Measurements from ENCODE around the gene RIPK3. TPM values are rescaled to one million over a fixed set of nuclear protein-coding genes. Genes with fewer than 3 reads are reported as not detected.

The RIPK3 gene
- total and polyA plus RNA-seq, 9 donors: 0.61 to 3.2 (median 1.5) TPM

DNA sequence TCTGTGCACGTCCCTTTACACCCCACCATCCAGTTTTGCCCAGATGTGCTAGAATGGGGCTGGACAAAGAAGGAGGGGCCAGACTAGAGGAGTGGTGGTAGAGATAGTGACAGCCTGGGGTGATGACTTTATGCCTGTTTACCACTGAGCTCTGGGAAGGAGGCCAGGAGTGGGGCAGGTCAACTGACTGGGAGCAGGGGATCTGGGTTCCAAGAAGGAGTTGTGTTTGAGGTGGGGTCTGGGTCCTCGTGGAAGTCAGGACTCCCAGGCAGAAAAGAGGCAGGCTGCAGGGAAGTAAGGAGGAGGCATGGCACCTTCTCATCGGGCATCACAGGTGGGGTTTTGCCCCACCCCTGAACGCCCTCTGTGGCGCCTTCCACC lies 29.5 kb downstream of the RIPK3 start:
- WGBS, 3 donors: 19 to 28% (median 20%) methylated on average over 5 of the region's 5 CpGs
- H3K27ac ChIP-seq: peak overlapping the region in 1 of 2 donors; percentile 85
- H3K27me3 ChIP-seq: no peaks in the 10 kb centered on the region
- intact Hi-C loops (cut with DNase I): loop anchor here in 1 of 4 donors (5.0 kb wide), 1 partner anchor 68 kb away; the partner anchor contains the start of gene TINF2
- peak overlapping the region; percentile 40 for H3K4me3 ChIP-seq
- H3K9me3 ChIP-seq: no peaks in the 10 kb centered on the region
- no peaks in the 10 kb centered on the region for H3K36me3 ChIP-seq
- DNase-seq: peak in 2 of 5 donors; percentile 55 to 68
- peaks cover 12% of the 10 kb centered on the region for H3K4me1 ChIP-seq (ENCODE audit: insufficient read depth)
- TF ChIP-seq CTCF (IDR thresholded peaks at IDR 0.05) (no peak), EP300 (IDR thresholded peaks at IDR 0.05) (no peak), POLR2A (IDR thresholded peaks at IDR 0.05) (no peak)

- Histone ChIP-seq H3K27me3 (no peaks in the 10 kb centered on the region), H3K4me3 (peak within 1 kb of the TSS; percentile 40), H3K4me1 (ENCODE audit: insufficient read depth) (peaks cover 12% of the 10 kb centered on the region), H3K9me3 (no peaks in the 10 kb centered on the region), H3K36me3 (no peaks in the 10 kb centered on the region), H3K27ac (peak within 1 kb of the TSS; percentile 9 to 85)
- no peak for TF ChIP-seq EP300 (IDR thresholded peaks at IDR 0.05)
- TF ChIP-seq POLR2A (IDR thresholded peaks at IDR 0.05): no peak
- TF ChIP-seq CTCF (IDR thresholded peaks at IDR 0.05): no peak
- DNase-seq: no peak
- intact Hi-C loops (cut with DNase I): loop anchor here in 2 of 4 donors (5.0 kb wide), 1 partner anchor 67 kb away; the partner anchor contains the start of gene TINF2 (in 2 of the 2)
- WGBS, 3 donors: 69 to 71% (median 70%) methylated on average over 5 of the region's 5 CpGs
Observed at GRCh38 chr14:24309538-24310264, 30.1 kb downstream of the RIPK3 start, which contains the start of gene LTB4R2. LTB4R2 (plus strand) TSS chr14:24310140; CDS start chr14:24310665, 525 bp downstream.

- Histone ChIP-seq H3K9me3 (no peaks in the 10 kb centered on the region), H3K36me3 (no peaks in the 10 kb centered on the region), H3K27me3 (no peaks in the 10 kb centered on the region), H3K27ac (no peak overlapping the region), H3K4me3 (no peak overlapping the region), H3K4me1 (ENCODE audit: insufficient read depth) (peaks cover 12% of the 10 kb centered on the region)
- 83 to 85% (median 83%) methylated on average over 7 of the region's 7 CpGs for WGBS, 3 donors
- DNase-seq: no peak
- TF ChIP-seq POLR2A (IDR thresholded peaks at IDR 0.05) (no peak), CTCF (IDR thresholded peaks at IDR 0.05) (no peak), EP300 (IDR thresholded peaks at IDR 0.05) (no peak)
- intact Hi-C loops (cut with DNase I): loop anchor here in 1 of 4 donors (5.0 kb wide), 1 partner anchor 66 kb away; the partner anchor contains the start of gene TINF2
Observed at GRCh38 chr14:24308342-24309124, 31.3 kb downstream of the RIPK3 start.

DNA sequence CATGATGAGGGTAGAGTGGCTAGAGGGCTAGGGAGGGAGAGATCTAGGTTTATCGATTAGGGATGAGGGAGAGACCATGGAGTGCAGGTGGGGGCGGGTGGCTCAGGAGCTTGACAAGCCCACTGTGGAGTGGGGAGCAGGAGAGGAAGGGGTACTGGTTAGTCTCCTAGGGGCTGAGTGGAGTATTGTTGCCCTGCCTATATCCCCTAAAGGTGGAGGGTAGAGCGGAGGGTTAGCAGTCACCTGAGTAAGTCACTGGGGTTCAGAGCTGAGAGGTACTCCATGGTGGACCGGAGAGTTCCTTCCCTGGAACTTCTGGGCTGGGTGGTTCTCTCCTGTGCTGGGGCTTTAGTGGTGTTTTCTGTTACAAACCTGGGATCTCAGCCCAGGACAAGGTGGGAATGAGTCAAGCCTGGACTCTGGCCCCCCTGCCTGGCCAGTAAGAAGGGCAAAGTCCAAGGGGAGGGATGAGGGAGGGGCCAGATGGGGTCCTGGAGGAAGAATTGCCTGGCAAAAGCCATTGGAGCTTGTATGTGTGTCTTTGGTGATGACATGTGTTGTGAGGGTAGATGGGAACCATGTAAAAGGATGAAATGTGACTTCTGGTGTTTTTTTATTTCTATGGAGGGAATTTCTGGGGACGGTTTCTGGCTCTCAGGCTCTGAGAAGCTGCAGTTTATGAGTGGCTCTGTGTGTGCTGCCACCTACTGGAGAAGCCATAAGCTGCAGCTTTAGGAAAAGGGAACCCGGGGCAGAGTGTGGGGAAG lies 32.0 kb downstream of the RIPK3 start, which contains the start of gene CIDEB:
Gene CIDEB (minus strand): TSS at position 403 of the 767 bp plus-strand sequence. CDS start 119 bp downstream, at position 284.
- Histone ChIP-seq H3K4me1 (ENCODE audit: insufficient read depth) (peaks cover 12% of the 10 kb centered on the region), H3K9me3 (no peaks in the 10 kb centered on the region), H3K36me3 (no peaks in the 10 kb centered on the region), H3K27me3 (no peaks in the 10 kb centered on the region), H3K4me3 (no peak within 1 kb of the TSS), H3K27ac (no peak within 1 kb of the TSS)
- peak; percentile 47 to 67 (median 62) for DNase-seq
- intact Hi-C loops (cut with DNase I): loop anchor here in 1 of 4 donors (5.0 kb wide), 1 partner anchor 65 kb away; the partner anchor contains the start of gene TINF2
- peak; percentile 62 to 78 (median 65) for TF ChIP-seq CTCF (IDR thresholded peaks at IDR 0.05)
- no peak for TF ChIP-seq EP300 (IDR thresholded peaks at IDR 0.05)
- no peak for TF ChIP-seq POLR2A (IDR thresholded peaks at IDR 0.05)
- 50 to 59% (median 57%) methylated on average over 6 of the region's 6 CpGs for WGBS, 3 donors

All from ovary (tissue), 9 donors.